CD4-positive, alpha-beta memory T cell (primary cell): ENCODE data around the gene COLGALT1. TPM values are rescaled to one million over a fixed set of nuclear protein-coding genes. Genes with fewer than 3 reads are reported as not detected.
"Not testable (repeated sequence)": the region's sequence is repeated elsewhere in the genome, so short reads cannot be mapped to it uniquely, and the experiment has no call there.

ENCODE experiments used
- CTCF ChIA-PET: fragments of 350-600 bp; sonication (Branson Sonifier 250); formaldehyde crosslinking; loops from one replicate; lab custom pipeline; 2021; ENCODE audit warnings: inconsistent platforms; ENCODE audit not compliant: partially characterized antibody; lab: Charles Lee
- POLR2A ChIA-PET: fragments of 350-600 bp; sonication (Branson Sonifier 250); formaldehyde crosslinking; loops from one replicate; lab custom pipeline; 2021; ENCODE audit not compliant: partially characterized antibody; lab: Charles Lee
- DNase-seq, 5 donors: peaks; one replicate each; pipeline versions ENCODE4 v3.0.0 to v3.0.0-alpha.2; 2020 to 2022; ENCODE audit warnings: mixed read lengths in 1 of 5
- H3K27ac ChIP-seq: one replicate; pipeline ENCODE4 v1.7.0; 2013; ENCODE audit warnings: low read depth, low read length
- H3K27me3 ChIP-seq: 2 replicates; pipeline ENCODE4 v1.7.0; 2013; ENCODE audit warnings: mild to moderate bottlenecking, low read length, moderate library complexity; ENCODE audit not compliant: insufficient read depth
- H3K36me3 ChIP-seq: 2 replicates; pipeline ENCODE4 v1.7.0; 2013; ENCODE audit warnings: mild to moderate bottlenecking, low read length, moderate library complexity; ENCODE audit not compliant: insufficient read depth
- H3K4me1 ChIP-seq: 2 replicates; pipeline ENCODE4 v1.7.0; 2013; ENCODE audit warnings: mild to moderate bottlenecking, low read length, moderate library complexity; ENCODE audit not compliant: insufficient read depth
- H3K4me3 ChIP-seq, 2 donors: one replicate each; pipeline ENCODE4 v1.7.0; 2013; ENCODE audit warnings: low read length in 2 of 2, mild to moderate bottlenecking in 1 of 2
- H3K9me3 ChIP-seq, 2 donors: one replicate each; pipeline ENCODE4 v1.7.0; 2013; ENCODE audit warnings: low read length in 2 of 2, control low read depth in 1 of 2; ENCODE audit not compliant: control insufficient read depth in 1 of 2
- H3K27ac Mint-ChIP-seq, 7 donors: one replicate each; pipeline ENCODE4 v1.8.0; 2020 to 2021; ENCODE audit warnings: mixed read lengths in 7 of 7, mild to moderate bottlenecking in 6 of 7, inconsistent platforms in 3 of 7, moderate library complexity in 3 of 7
- H3K27me3 Mint-ChIP-seq, 2 donors: one replicate each; pipeline ENCODE4 v1.8.0; 2020 to 2021; ENCODE audit warnings: mixed read lengths in 2 of 2
- H3K36me3 Mint-ChIP-seq, 2 donors: one replicate each; pipeline ENCODE4 v1.8.0; 2020 to 2021; ENCODE audit warnings: mixed read lengths in 2 of 2, inconsistent platforms in 1 of 2, mild to moderate bottlenecking in 1 of 2
- H3K4me1 Mint-ChIP-seq, 4 donors: one replicate each; pipeline ENCODE4 v1.8.0; 2020 to 2021; ENCODE audit warnings: mixed read lengths in 4 of 4, mild to moderate bottlenecking in 1 of 4
- H3K4me3 Mint-ChIP-seq, 8 donors: one replicate each; pipeline ENCODE4 v1.8.0; 2020 to 2021; ENCODE audit warnings: mixed read lengths in 8 of 8, mild to moderate bottlenecking in 7 of 8, moderate library complexity in 6 of 8, inconsistent platforms in 3 of 8
- H3K9me3 Mint-ChIP-seq, 8 donors: one replicate each; pipeline ENCODE4 v1.8.0; 2020 to 2021; ENCODE audit warnings: mixed read lengths in 8 of 8, mild to moderate bottlenecking in 5 of 8, inconsistent platforms in 3 of 8, moderate library complexity in 1 of 8
- intact Hi-C: fragments of 100-400 bp; cut with micrococcal nuclease; formaldehyde crosslinking; loops from one replicate; pipeline ENCODE4 v1.15.1; 2023
- polyA plus RNA-seq, 2 donors: library from polyadenylated mRNA; unstranded; fragments of 300-500 nt; fragmentation: Illumina TruSeq; gene quantifications; one replicate each; pipeline ENCODE4 v1.2.3, GENCODE V29; 2021
- total RNA-seq, 2 experiments: library from RNA; stranded (reverse); gene quantifications; one replicate each; pipeline ENCODE4 v1.2.3, GENCODE V29; 2021

The COLGALT1 gene
- total RNA-seq (10 to 100 TPM; 68.3 to 74.7 TPM), polyA plus RNA-seq (10 to 100 TPM; 14.1 to 24.9 TPM)

DNA sequence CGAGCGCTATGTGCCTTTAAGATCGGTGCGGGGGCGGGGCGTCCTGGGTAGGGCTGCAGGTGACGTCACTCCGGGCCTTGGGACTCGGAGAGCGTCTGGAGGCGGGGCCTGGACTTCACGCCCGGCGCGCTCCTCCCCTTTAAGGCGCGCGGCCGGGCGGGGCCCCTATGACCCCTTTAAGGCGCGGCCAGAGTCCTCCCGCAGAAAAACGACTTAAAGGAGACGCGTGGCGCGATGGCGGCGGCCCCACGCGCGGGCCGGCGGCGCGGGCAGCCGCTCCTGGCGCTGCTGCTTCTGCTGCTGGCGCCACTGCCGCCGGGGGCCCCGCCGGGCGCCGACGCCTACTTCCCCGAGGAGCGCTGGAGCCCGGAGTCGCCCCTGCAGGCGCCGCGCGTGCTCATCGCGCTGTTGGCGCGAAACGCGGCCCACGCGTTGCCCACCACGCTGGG is at the start of gene COLGALT1:
Gene COLGALT1, plus strand, starts transcription at position 170 of the 449 bp plus-strand sequence. Its CDS starts 65 bp downstream, at position 235.
- H3K36me3 ChIP-seq: peaks cover 14% of the 10 kb centered on the region
- ChIA-PET POLR2A (interaction anchor here (1.4 to 1.6 kb wide), 2 partner anchors 36 to 44 kb away, joined by 4 to 6 read pairs; partner anchors contain the start of gene PGLS), CTCF (interaction anchor here (1.4 to 3.2 kb wide), 2 partner anchors 18 to 44 kb away, joined by 7 to 12 read pairs; partner anchors contain the start of gene PGLS)
- H3K4me1 Mint-ChIP-seq: peaks cover 8 to 25% (median 14%) of the 10 kb centered on the region in 4 donors
- peaks cover 12 to 15% of the 10 kb centered on the region in 2 donors for H3K36me3 Mint-ChIP-seq
- DNase-seq: peak; percentile 94 to 98 (median 95)
- H3K27ac Mint-ChIP-seq: peak within 1 kb of the TSS in 6 of 7 donors; percentile 63 to 92 (median 76)
- no peaks in the 10 kb centered on the region for H3K27me3 Mint-ChIP-seq
- peak within 1 kb of the TSS; percentile 62 for H3K27ac ChIP-seq
- peak within 1 kb of the TSS; percentile 54 to 80 for H3K4me3 ChIP-seq
- no peaks in the 10 kb centered on the region for H3K9me3 Mint-ChIP-seq
- peak within 1 kb of the TSS; percentile 83 to 89 (median 86) for H3K4me3 Mint-ChIP-seq
- no peaks in the 10 kb centered on the region for H3K9me3 ChIP-seq
- peaks cover 18% of the 10 kb centered on the region for H3K4me1 ChIP-seq
- no peaks in the 10 kb centered on the region for H3K27me3 ChIP-seq
- intact Hi-C loops: loop anchor here (1.0 to 10.0 kb wide), 7 partner anchors 16 to 1362 kb away; partner anchors contain the start of genes COPE, DDX49, MRPL34 and PGLS

DNA sequence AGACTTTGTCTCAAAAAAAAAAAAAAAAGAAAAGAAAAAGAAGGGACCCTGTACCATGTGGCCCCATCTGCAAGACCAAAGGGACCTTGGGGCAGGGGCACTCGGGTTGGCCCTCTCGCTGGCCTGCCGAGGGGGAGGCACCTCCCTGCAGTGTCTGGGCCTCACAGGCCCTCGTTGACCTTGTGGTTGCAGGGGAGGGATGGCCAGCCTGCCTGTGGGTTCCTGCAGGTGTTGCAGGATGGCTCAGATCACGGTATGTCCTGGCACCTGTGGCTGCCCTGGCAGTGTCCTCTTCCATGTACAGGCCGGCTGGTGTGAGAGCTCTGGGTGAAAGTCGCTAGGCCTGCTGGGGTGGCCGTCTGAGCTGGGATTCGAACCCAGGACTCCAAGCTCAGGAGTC is 48.7 kb upstream of the COLGALT1 start:
- H3K36me3 Mint-ChIP-seq: peaks cover 0 to 4% of the 10 kb centered on the region in 2 donors
- Histone ChIP-seq H3K27me3 (no peaks in the 10 kb centered on the region), H3K4me3 (no peak overlapping the region), H3K36me3 (no peaks in the 10 kb centered on the region), H3K4me1 (peaks cover 12% of the 10 kb centered on the region), H3K27ac (no peak overlapping the region), H3K9me3 (no peaks in the 10 kb centered on the region)
- intact Hi-C loops: no loop called here
- no peak overlapping the region for H3K4me3 Mint-ChIP-seq
- no peak for DNase-seq
- H3K27me3 Mint-ChIP-seq: no peaks in the 10 kb centered on the region
- H3K4me1 Mint-ChIP-seq: peaks cover 7 to 31% (median 18%) of the 10 kb centered on the region in 4 donors
- POLR2A ChIA-PET: no interaction called here
- no peak overlapping the region for H3K27ac Mint-ChIP-seq
- peaks cover 0 to 2% (median 0%) of the 10 kb centered on the region in 8 donors for H3K9me3 Mint-ChIP-seq
- CTCF ChIA-PET: interaction anchor here (0.7 to 1.0 kb wide), 3 partner anchors 9 to 30 kb away, joined by 3 to 4 read pairs (median 3); no protein-coding TSS in a partner anchor

DNA sequence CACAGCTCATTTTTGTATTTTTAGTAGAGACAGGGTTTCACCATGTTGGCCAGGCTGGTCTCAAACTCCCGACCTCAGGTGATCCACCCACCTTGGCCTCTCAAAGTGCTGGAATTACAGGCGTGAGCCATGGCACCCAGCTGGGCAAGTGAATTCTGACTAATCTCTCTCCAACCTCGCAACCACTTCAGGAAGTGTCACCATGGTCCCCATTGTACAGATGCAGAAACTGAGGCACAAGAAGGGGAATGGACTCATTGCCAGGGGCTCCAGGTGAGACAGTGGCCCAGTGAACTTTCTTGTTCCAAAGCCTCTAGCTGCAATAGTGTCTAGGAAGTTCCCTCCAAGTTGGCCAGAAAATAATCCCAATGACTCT is 46.9 kb upstream of the COLGALT1 start:
- H3K9me3 Mint-ChIP-seq, H3K4me3 ChIP-seq, H3K36me3 Mint-ChIP-seq, H3K27me3 ChIP-seq, POLR2A ChIA-PET, DNase-seq, intact Hi-C loops, H3K36me3 ChIP-seq, H3K27ac ChIP-seq, H3K9me3 ChIP-seq, H3K27me3 Mint-ChIP-seq, H3K4me3 Mint-ChIP-seq: not testable (repeated sequence)
- peak overlapping the region in 1 of 7 donors; percentile 52 for H3K27ac Mint-ChIP-seq
- H3K4me1 ChIP-seq: peaks cover 20% of the 10 kb centered on the region
- peaks cover 14 to 41% (median 28%) of the 10 kb centered on the region in 4 donors for H3K4me1 Mint-ChIP-seq
- CTCF ChIA-PET: interaction anchor here (4.3 kb wide), 1 partner anchor 13 kb away, joined by 37 read pairs; no protein-coding TSS in a partner anchor

DNA sequence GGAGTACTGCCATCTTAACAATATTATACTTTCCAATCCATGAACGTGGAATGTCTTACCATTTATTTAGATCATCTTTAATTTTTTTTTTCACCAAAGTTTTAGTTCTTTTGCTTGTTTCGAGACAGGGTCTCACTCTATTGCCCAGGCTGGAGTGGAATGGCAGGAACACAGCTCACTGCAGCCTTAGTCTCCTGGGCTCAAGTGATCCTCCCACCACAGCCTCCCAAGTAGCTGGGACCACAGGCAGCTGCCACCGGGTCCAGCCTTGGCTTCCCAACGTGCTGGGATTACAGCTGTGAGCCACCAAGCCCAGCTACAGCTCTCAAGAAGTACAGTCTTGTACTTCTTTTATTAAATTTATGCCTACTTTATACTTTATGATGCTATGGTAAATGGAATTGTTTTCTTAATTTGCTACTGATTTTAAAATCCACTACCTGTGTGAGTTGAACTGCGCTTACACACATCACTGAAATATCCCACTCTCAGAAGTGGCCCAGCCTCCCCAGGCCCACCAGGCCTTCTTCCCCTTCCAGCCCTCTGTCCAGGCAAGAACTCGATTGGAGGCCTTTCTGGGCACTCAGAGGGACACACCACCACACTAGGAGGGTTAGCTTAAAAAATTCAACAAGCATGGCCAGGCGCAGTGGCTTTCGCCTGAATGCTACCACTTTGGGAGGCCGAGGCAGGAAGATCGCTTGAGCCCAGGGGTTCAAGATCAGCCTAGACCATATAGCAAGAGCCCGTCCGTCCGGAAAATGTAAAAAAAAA is 45.0 kb upstream of the COLGALT1 start:
- no peaks in the 10 kb centered on the region for H3K36me3 ChIP-seq
- POLR2A ChIA-PET: interaction anchor here (0.6 to 5.6 kb wide), 10 partner anchors 9 to 349 kb away, joined by 3 to 69 read pairs (median 7); partner anchors contain the start of genes OCEL1 and RPL18A
- peak overlapping the region; percentile 92 for H3K27ac ChIP-seq
- DNase-seq: no peak
- Mint-ChIP-seq H3K27ac (peak overlapping the region in 6 of 7 donors; percentile 81 to 100 (median 98)), H3K4me1 (peaks cover 17 to 47% (median 30%) of the 10 kb centered on the region in 4 donors), H3K36me3 (peaks cover 0 to 4% of the 10 kb centered on the region in 2 donors), H3K9me3 (no peaks in the 10 kb centered on the region), H3K4me3 (peak overlapping the region; percentile 97 to 100 (median 99)), H3K27me3 (no peaks in the 10 kb centered on the region)
- CTCF ChIA-PET: interaction anchor here (0.6 to 4.3 kb wide), 7 partner anchors 12 to 63 kb away, joined by 3 to 37 read pairs (median 3); no protein-coding TSS in a partner anchor
- H3K9me3 ChIP-seq: no peaks in the 10 kb centered on the region
- peaks cover 20% of the 10 kb centered on the region for H3K4me1 ChIP-seq
- intact Hi-C loops: loop anchor here (5.0 kb wide), 1 partner anchor 422 kb away; the partner anchor contains the start of gene CCDC124
- H3K4me3 ChIP-seq: peak overlapping the region; percentile 50 to 96
- no peaks in the 10 kb centered on the region for H3K27me3 ChIP-seq

DNA sequence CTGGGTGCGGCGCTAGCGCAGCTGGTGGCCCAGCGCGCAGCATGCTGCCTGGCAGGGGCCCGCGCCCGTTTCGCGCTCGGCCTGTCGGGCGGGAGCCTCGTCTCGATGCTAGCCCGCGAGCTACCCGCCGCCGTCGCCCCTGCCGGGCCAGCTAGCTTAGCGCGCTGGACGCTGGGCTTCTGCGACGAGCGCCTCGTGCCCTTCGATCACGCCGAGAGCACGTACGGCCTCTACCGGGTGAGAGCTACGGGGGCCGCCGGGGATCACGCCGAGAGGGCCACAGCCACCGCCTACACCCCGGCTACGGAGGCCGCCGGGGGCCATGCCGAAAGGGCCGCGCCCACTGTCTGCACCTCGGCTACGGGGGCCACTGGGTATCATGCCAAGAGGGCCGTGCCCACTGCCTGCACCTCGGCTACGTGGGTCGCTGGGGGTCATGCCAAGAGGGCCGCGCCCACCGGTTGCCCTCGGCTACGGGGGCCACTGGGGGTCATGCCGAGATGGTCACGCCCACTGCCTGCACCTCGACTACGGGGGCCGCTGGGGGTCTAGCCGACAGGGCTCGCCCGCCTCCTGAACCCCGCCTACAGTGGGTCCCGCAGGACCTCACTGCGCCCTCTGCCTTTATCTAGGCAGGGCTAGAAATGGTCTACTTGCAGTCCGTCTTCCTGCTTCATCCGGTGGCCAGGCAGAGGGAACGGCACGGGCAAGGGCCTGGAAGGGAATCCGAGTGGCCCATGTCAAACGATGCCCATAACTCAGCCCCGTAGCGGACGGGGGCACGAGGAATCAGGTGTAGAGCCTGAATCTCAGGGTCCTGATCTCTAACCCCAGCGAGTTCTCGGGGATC is 43.5 kb upstream of the COLGALT1 start:
- peaks cover 17 to 47% (median 30%) of the 10 kb centered on the region in 4 donors for H3K4me1 Mint-ChIP-seq
- H3K4me3 ChIP-seq: peak overlapping the region; percentile 50 to 96
- peaks cover 20% of the 10 kb centered on the region for H3K4me1 ChIP-seq
- DNase-seq: peak; percentile 86 to 90 (median 88)
- peak overlapping the region; percentile 90 to 98 (median 95) for H3K27ac Mint-ChIP-seq
- H3K4me3 Mint-ChIP-seq: peak overlapping the region; percentile 88 to 100 (median 98)
- peaks cover under 1 to 8% of the 10 kb centered on the region in 2 donors for H3K36me3 Mint-ChIP-seq
- H3K36me3 ChIP-seq: no peaks in the 10 kb centered on the region
- no peaks in the 10 kb centered on the region for H3K9me3 Mint-ChIP-seq
- peak overlapping the region; percentile 92 for H3K27ac ChIP-seq
- H3K27me3 ChIP-seq: no peaks in the 10 kb centered on the region
- POLR2A ChIA-PET: interaction anchor here (0.7 to 5.6 kb wide), 19 partner anchors 8 to 928 kb away, joined by 3 to 69 read pairs (median 4); partner anchors contain the start of genes DDA1 and RPL18A
- intact Hi-C loops: loop anchor here (1.0 to 5.0 kb wide), 4 partner anchors 27 to 420 kb away; partner anchors contain the start of genes CCDC124, COLGALT1 and SLC27A1
- H3K27me3 Mint-ChIP-seq: no peaks in the 10 kb centered on the region
- no peaks in the 10 kb centered on the region for H3K9me3 ChIP-seq
- CTCF ChIA-PET: interaction anchor here (0.8 to 4.3 kb wide), 9 partner anchors 9 to 62 kb away, joined by 3 to 37 read pairs (median 4); no protein-coding TSS in a partner anchor

DNA sequence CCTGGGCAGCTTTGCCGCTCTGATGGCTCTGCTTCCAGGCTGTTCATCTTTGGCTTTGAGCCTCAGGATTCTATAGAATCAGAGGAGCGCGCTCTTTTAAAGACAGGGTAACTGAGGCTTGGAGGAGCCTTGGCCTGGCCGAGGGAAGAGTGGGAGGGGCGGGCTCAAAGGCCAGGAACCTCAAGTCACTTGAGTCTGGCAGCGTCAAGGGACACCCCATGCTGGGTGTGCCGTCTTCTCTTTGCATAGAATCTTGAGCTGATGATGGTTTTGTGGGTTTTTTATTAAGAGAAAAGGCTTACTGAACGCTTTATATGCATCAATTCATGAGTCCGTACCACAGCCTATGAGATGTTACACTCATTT is 42.9 kb upstream of the COLGALT1 start:
- peaks cover 4% of the 10 kb centered on the region for H3K36me3 ChIP-seq
- Mint-ChIP-seq H3K4me1 (peaks cover 17 to 46% (median 30%) of the 10 kb centered on the region in 4 donors), H3K9me3 (peaks cover 0 to 4% (median 0%) of the 10 kb centered on the region in 8 donors), H3K36me3 (peaks cover 6 to 11% of the 10 kb centered on the region in 2 donors), H3K27me3 (no peaks in the 10 kb centered on the region), H3K4me3 (peak overlapping the region; percentile 88 to 100 (median 98)), H3K27ac (peak overlapping the region; percentile 90 to 96 (median 93))
- ChIA-PET POLR2A (interaction anchor here (0.9 to 5.6 kb wide), 6 partner anchors 12 to 347 kb away, joined by 3 to 69 read pairs (median 9); partner anchors contain the start of gene RPL18A), CTCF (interaction anchor here (1.0 to 2.9 kb wide), 3 partner anchors 12 to 18 kb away, joined by 3 to 14 read pairs (median 3); no protein-coding TSS in a partner anchor)
- H3K4me1 ChIP-seq: peaks cover 20% of the 10 kb centered on the region
- intact Hi-C loops: loop anchor here (5.0 kb wide), 1 partner anchor 420 kb away; the partner anchor contains the start of gene CCDC124
- H3K9me3 ChIP-seq: peaks cover 0 to under 1% of the 10 kb centered on the region in 2 donors
- H3K27me3 ChIP-seq: no peaks in the 10 kb centered on the region
- H3K27ac ChIP-seq: peak overlapping the region; percentile 92
- no peak for DNase-seq
- peak overlapping the region; percentile 50 to 96 for H3K4me3 ChIP-seq
